Right ventricle myocardium superior (tissue), 1 donor: ENCODE results near the gene ZNF513. TPM values are rescaled to one million over a fixed set of nuclear protein-coding genes. Genes with fewer than 3 reads are reported as not detected.

Source experiments
- ATAC-seq: fragments of 200-7000 bp; cut with Tn5 transposase; one replicate; pipeline ENCODE4 v1.9.1; 2020; ENCODE audit warnings: mild to moderate bottlenecking; ENCODE audit not compliant: poor library complexity
- DNase-seq: peaks from one replicate; pipeline ENCODE4 v3.0.0-alpha.2; 2020
- intact Hi-C: fragments of 100-400 bp; cut with DNase I; formaldehyde crosslinking; loops from one replicate; pipeline ENCODE4 v1.11.2; 2022
- total RNA-seq: library from RNA; stranded (reverse); fragmentation: NEBNext Ultra II Directional; extraction: Animal tissue kit (Norgen Biotek cat#: 25700); gene quantifications from one replicate; pipeline ENCODE4 v1.2.1, GENCODE V29; 2021
- donor health status: DM: no; HTN: yes; CAD: no; lungs with severe emphysema.

Gene ZNF513
- total RNA-seq, 1 donor from 2014 or later: 6.0 TPM

- DNase-seq: no peak
- intact Hi-C loops: no loop called here
- no peak for ATAC-seq
Measured at GRCh38 chr2:27393225-27393624, 12.7 kb upstream of the ZNF513 start.

- DNase-seq (no peak), ATAC-seq (no peak)
- intact Hi-C loops: no loop called here
Measured at GRCh38 chr2:27390822-27391679, 10.5 kb upstream of the ZNF513 start.

- ATAC-seq (no peak), DNase-seq (no peak)
- intact Hi-C loops: no loop called here
Measured at GRCh38 chr2:27381577-27382181, 1.1 kb upstream of the ZNF513 start.

GRCh38 chr2:27379836-27380625, 503 bp downstream of the ZNF513 start:
- no peak for ATAC-seq
- intact Hi-C loops: no loop called here
- peak; percentile 85 for DNase-seq

- ATAC-seq (no peak), DNase-seq (no peak)
- intact Hi-C loops: no loop called here
Measured at GRCh38 chr2:27379383-27379835, 1.1 kb downstream of the ZNF513 start.

- ATAC-seq (no peak), DNase-seq (no peak)
- intact Hi-C loops: no loop called here
Measured at GRCh38 chr2:27378809-27379290, 1.7 kb downstream of the ZNF513 start.

- peak; percentile 49 for DNase-seq
- intact Hi-C loops: no loop called here
- no peak for ATAC-seq
Measured at GRCh38 chr2:27378096-27378808, 2.3 kb downstream of the ZNF513 start.

- no peak for DNase-seq
- intact Hi-C loops: no loop called here
- ATAC-seq: no peak
Measured at GRCh38 chr2:27377618-27378095, 2.9 kb downstream of the ZNF513 start.

GRCh38 chr2:27376866-27377617, 3.5 kb downstream of the ZNF513 start:
- intact Hi-C loops: no loop called here

GRCh38 chr2:27376151-27376865, 4.2 kb downstream of the ZNF513 start:
- intact Hi-C loops: no loop called here
- DNase-seq (no peak), ATAC-seq (no peak)

More at GRCh38 chr2:27376866-27377617, 3.5 kb downstream of the ZNF513 start:
- ATAC-seq: no peak
- no peak for DNase-seq

GRCh38 chr2:27375513-27376099, 4.9 kb downstream of the ZNF513 start:
- no peak for ATAC-seq
- intact Hi-C loops: no loop called here
- DNase-seq: no peak

GRCh38 chr2:27373567-27373966, 7.0 kb downstream of the ZNF513 start:
- no peak for ATAC-seq
- intact Hi-C loops: no loop called here
- DNase-seq: no peak

- no peak for ATAC-seq
- intact Hi-C loops: no loop called here
- no peak for DNase-seq
Measured at GRCh38 chr2:27372937-27373336, 7.6 kb downstream of the ZNF513 start.

GRCh38 chr2:27370816-27371620, 9.5 kb downstream of the ZNF513 start:
- peak; percentile 61 for DNase-seq
- peak; percentile 47 for ATAC-seq
- intact Hi-C loops: no loop called here

GRCh38 chr2:27370026-27370815, 10.3 kb downstream of the ZNF513 start, which contains the start of the genes EIF2B4 and SNX17:
TSS of gene EIF2B4 (minus strand) at chr2:27370338. CDS start at chr2:27370314, 24 bp downstream.
TSS of gene SNX17 (plus strand) at chr2:27370616. CDS start at chr2:27370744, 128 bp downstream.
- ATAC-seq (peak; percentile 95), DNase-seq (peak; percentile 99)
- intact Hi-C loops: no loop called here
